Osteocyte (in vitro differentiated cells): ENCODE results near the gene EXD3. TPM values are rescaled to one million over a fixed set of nuclear protein-coding genes. Genes with fewer than 3 reads are reported as not detected.

Source experiments
- DNase-seq: peaks from one replicate; pipeline ENCODE4 v3.0.0; 2021; ENCODE audit warnings: mixed read lengths; ENCODE audit not compliant: unreplicated experiment; ENCODE audit errors: extremely low spot score
- H3K27ac Mint-ChIP-seq: one replicate; pipeline ENCODE4 v1.8.0; 2021; ENCODE audit warnings: mild to moderate bottlenecking, mixed read lengths; ENCODE audit not compliant: unreplicated experiment
- H3K27me3 Mint-ChIP-seq: one replicate; pipeline ENCODE4 v1.8.0; 2021; ENCODE audit warnings: mixed read lengths; ENCODE audit not compliant: unreplicated experiment
- H3K36me3 Mint-ChIP-seq: one replicate; pipeline ENCODE4 v1.8.0; 2021; ENCODE audit warnings: mixed read lengths; ENCODE audit not compliant: unreplicated experiment
- H3K4me1 Mint-ChIP-seq: one replicate; pipeline ENCODE4 v1.8.0; 2021; ENCODE audit warnings: mixed read lengths; ENCODE audit not compliant: unreplicated experiment
- H3K4me3 Mint-ChIP-seq: one replicate; pipeline ENCODE4 v1.8.0; 2021; ENCODE audit warnings: mild to moderate bottlenecking, moderate library complexity, mixed read lengths; ENCODE audit not compliant: unreplicated experiment
- H3K9me3 Mint-ChIP-seq: one replicate; pipeline ENCODE4 v1.8.0; 2021; ENCODE audit warnings: mixed read lengths; ENCODE audit not compliant: unreplicated experiment
- CTCF ChIP-seq: fragments of 200-600 bp; sonication (generic); IDR thresholded peaks from 2 replicates; pipeline ENCODE4 v1.5.0; 2021; ENCODE audit warnings: antibody characterized with exemption, mild to moderate bottlenecking, moderate library complexity
- total RNA-seq: library from RNA; stranded (reverse); gene quantifications from 2 replicates; pipeline ENCODE4 v1.2.1, GENCODE V29; 2021

EXD3 gene
- total RNA-seq, 1 donor from 2014 or later = 21.5 TPM

GRCh38 chr9:137465720-137466388 is 42.9 kb upstream of the EXD3 start:
- H3K36me3 Mint-ChIP-seq = no peaks in the 10 kb centered on the region
- no peak for DNase-seq
- no peak for TF ChIP-seq CTCF
- H3K27me3 Mint-ChIP-seq = peaks cover 14% of the 10 kb centered on the region
- no peak overlapping the region for H3K27ac Mint-ChIP-seq
- no peak overlapping the region for H3K4me3 Mint-ChIP-seq
- H3K9me3 Mint-ChIP-seq = no peaks in the 10 kb centered on the region
- H3K4me1 Mint-ChIP-seq = no peaks in the 10 kb centered on the region

- H3K27me3 Mint-ChIP-seq = peaks cover 9% of the 10 kb centered on the region
- no peak overlapping the region for H3K27ac Mint-ChIP-seq
- H3K4me3 Mint-ChIP-seq = no peak overlapping the region
- H3K9me3 Mint-ChIP-seq = no peaks in the 10 kb centered on the region
- TF ChIP-seq CTCF = no peak
- no peak for DNase-seq
- H3K4me1 Mint-ChIP-seq = no peaks in the 10 kb centered on the region
- no peaks in the 10 kb centered on the region for H3K36me3 Mint-ChIP-seq
These were observed 42.2 kb upstream of the EXD3 start for GRCh38 chr9:137465000-137465719.

GRCh38 chr9:137464291-137464999 is 41.5 kb upstream of the EXD3 start:
- no peaks in the 10 kb centered on the region for H3K4me1 Mint-ChIP-seq
- no peak overlapping the region for H3K4me3 Mint-ChIP-seq
- H3K36me3 Mint-ChIP-seq = no peaks in the 10 kb centered on the region
- no peak for DNase-seq
- H3K9me3 Mint-ChIP-seq = no peaks in the 10 kb centered on the region
- H3K27me3 Mint-ChIP-seq = peaks cover 8% of the 10 kb centered on the region
- H3K27ac Mint-ChIP-seq = no peak overlapping the region
- no peak for TF ChIP-seq CTCF

GRCh38 chr9:137463931-137464290 is 40.9 kb upstream of the EXD3 start:
- no peaks in the 10 kb centered on the region for H3K9me3 Mint-ChIP-seq
- no peak overlapping the region for H3K27ac Mint-ChIP-seq
- H3K4me1 Mint-ChIP-seq = no peaks in the 10 kb centered on the region
- no peak for TF ChIP-seq CTCF
- no peaks in the 10 kb centered on the region for H3K36me3 Mint-ChIP-seq
- DNase-seq = no peak
- H3K4me3 Mint-ChIP-seq = no peak overlapping the region
- peaks cover 3% of the 10 kb centered on the region for H3K27me3 Mint-ChIP-seq
